ENCODE results near the gene ARL5A.
A peak's percentile ranks its signal among the peaks of the same experiment; 100 is the strongest.
"Not testable (repeated sequence)": the region's sequence is repeated elsewhere in the genome, so short reads cannot be mapped to it uniquely, and the experiment has no call there.

ARL5A gene

DNA sequence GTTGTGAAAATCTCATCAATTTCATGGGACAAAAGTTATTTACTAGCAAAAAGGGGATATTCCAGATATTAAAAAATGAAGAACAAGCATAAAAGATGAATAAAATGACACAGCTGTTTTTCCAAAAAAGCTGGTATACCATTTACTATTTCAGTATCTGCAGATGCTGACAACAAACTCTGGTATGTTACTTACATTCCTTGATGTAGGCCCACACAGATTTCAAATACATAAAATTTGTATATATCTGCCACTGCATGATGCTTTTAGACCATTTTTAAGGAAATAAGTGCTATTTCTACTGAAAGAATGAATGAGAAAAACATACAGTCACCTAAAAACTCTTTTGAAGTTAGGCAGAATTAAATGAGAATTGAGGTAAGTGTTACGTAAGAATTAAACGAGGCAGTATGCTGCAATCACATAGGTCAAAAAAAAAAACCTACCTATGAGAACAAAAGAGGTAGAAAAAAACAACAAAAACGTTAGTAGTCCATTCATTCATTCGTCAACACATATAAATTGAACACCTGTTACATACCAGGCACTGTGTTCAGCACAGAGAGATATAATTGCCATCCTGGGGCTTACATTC is 32.5 kb downstream of the ARL5A start:
- no peak for DNase-seq (ENCODE audit: low read depth in 2 of 2)

DNA sequence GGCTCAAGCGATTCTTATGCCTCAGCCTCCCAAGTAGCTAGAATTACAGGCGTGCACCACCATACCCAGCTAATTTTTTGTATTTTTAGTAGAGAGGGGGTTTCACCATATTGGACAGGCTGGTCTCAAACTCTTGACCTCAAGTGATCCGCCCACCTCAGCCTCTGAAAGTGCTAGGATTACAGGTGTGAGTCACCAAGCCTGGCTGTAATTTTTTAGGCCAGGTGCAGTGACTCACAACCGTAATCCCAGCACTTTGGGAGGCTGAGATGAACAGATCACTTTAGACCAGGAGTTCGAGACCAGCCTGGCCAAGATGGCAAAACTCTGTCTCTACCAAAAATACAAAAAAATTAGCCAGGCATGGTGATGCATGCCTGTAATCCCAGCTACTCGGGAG is 33.8 kb downstream of the ARL5A start:
- DNase-seq (ENCODE audit: low read depth in 2 of 2), result not testable (repeated sequence)

DNA sequence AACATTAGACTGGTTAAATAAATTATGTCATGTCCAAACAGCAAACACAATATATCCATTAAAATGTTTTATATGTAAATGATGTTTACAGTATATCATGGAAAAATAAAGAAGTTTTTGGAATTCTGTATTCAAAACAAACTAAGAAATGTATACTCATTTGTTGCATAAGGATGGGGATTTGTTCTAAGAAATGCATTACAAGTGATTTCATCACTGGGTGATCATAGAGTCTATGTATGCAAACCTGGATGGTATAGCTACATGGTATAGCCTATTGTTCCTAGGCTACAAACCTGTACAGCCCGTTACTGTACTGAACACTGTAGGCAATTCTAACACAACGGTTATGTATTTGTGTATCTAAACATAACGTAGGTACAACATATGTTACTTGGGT is 35.1 kb downstream of the ARL5A start:
- no peak for DNase-seq (ENCODE audit: low read depth in 2 of 2)

DNA sequence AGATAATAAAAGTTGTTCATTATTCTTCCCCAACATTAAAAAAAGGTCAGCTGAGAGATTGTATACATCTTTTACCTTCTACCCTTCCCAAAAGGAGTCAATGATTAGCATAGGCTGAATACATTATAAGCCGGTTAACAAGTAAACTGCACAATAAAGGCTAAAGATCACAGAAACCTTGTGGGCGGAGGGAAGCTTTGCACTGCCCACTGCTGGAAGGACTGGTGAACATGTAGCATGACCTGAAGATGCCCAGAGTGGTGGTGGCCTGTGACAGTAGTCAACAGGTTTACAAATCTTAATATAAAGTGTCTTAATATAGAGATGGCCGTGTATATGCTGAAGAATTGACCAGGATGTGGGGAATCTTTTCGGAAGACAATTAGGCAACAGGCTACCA is 35.6 kb downstream of the ARL5A start:
- no peak for DNase-seq (ENCODE audit: low read depth in 2 of 2)

DNA sequence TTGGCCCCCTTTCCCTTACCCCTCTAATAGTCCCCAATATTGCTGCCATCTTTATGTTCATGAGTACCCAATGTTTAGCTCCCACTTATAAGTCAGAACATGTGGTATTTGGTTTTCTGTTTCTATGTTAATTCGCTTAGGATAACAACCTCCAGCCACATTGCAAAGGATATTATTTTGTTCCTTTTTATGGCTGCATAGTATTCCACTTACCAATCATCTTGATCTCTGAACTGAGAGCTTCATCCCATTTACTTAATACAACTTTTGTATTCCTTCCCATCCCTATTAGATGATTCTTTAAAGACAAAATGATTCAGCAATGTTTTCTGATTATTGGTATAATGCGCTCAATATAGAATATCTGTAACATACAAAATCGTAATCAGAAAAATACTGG is 36.7 kb downstream of the ARL5A start:
- no peak for DNase-seq (ENCODE audit: low read depth in 2 of 2)

DNA sequence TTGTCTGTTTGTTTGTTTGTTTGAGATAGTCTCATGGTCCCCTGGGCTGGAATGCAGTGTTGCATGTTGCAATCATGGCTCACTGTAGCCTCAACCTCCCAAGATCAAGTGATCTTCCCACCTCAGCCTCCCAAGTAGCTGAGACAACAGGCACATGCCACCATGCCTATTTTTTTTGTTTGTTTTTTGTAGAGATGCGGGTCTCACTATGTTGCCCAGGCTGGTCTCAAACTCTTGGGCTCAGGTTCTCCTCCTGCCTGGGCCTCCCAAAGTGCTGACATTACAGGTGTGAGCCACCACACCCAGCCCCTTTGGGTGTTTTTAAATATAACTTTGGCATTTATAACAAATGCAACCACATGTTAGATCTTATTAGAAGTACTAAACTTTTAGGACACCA is 37.5 kb downstream of the ARL5A start:
- no peak for DNase-seq (ENCODE audit: low read depth in 2 of 2)

DNA sequence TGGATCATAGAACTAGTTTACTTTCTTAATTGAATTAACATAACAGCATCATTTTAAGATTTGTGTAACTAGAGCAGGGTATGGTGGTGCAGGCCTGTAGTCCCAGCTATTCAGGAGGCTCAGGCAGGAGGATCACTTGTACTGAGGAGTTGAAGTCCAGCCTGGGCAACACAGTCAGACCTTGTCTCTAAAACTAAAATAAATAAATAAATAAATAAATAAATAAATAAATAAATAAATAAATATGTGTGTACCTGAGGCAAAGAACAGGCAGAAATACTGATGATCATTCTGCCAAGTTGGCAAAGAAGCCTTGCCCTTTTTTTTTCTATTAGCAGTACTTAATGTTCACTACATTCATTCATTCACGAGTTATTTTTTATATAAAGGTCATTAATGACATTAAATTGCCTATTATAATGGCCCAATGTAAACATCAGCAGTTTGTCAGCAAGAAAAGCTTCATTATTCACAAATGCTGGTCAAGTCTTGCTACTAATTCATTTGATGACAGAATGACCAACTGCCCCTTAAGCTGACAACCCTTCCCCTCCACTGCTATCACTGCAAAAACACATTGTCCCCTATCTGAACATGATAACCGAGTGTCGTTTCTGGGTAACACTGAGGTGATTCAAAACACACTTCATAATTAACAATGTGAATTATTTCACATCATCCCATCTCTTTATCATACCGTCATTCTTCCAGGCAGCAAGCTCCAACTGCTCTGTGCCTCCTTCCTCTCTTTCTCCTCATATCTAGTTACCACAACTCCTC is 39.0 kb downstream of the ARL5A start:
- no peak for DNase-seq (ENCODE audit: low read depth in 2 of 2)

DNA sequence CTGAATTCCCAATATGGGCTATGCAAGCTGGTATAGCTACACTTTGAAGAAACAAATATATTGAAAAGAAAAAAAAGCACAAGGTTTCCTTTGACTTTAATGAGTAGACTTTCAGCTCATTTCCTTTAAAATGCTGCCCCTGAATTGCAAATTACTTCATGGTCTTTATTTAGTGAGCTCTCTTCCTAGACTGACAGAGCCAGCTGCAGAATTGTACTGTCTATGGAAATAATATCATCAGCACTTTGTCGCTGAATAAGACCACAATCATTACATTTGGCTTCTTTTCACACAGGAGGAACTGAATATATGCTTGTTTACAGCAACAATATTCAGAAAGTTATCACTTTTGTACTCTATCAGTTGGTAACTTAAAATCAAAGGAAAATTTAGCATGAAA is 41.7 kb downstream of the ARL5A start:
- no peak for DNase-seq (ENCODE audit: low read depth in 2 of 2)

DNA sequence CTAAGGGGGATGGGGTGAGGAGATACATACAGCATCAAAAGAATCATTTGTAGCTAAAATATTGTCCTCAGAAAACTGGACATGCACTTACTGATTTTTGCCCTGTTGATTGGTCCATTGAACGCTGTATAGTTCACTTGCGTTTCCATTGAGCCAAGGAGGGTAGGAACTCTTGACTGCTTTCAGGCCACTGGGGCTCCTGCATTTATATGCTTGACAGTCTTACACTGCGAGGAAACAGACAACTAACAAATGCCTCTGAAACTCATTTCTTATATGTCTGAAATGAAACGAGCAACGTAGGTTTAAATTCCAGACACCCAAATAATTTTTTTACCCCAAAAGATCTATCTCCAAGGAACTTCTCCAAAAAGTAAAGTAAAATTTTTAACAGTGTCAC is 42.1 kb downstream of the ARL5A start:
- no peak for DNase-seq (ENCODE audit: low read depth in 2 of 2)

DNA sequence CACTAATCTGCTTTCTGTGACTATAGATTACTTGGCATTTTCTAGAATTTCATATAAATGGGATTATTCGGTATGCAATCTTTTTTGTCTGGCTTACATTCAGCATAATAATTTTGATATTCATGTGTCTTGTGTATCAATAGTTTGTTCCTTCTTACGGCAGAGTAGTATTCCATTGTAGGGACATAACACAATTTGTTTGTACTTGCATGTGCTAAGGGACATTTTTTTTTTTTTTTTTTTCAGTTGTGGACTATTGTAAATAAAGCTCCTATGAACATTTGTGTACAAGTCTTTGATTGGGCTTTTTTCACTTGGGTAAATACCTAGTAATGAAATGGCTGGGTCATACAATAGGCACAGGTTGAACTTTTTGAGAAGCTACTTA is 45.1 kb downstream of the ARL5A start:
- no peak for DNase-seq (ENCODE audit: low read depth in 2 of 2)

DNA sequence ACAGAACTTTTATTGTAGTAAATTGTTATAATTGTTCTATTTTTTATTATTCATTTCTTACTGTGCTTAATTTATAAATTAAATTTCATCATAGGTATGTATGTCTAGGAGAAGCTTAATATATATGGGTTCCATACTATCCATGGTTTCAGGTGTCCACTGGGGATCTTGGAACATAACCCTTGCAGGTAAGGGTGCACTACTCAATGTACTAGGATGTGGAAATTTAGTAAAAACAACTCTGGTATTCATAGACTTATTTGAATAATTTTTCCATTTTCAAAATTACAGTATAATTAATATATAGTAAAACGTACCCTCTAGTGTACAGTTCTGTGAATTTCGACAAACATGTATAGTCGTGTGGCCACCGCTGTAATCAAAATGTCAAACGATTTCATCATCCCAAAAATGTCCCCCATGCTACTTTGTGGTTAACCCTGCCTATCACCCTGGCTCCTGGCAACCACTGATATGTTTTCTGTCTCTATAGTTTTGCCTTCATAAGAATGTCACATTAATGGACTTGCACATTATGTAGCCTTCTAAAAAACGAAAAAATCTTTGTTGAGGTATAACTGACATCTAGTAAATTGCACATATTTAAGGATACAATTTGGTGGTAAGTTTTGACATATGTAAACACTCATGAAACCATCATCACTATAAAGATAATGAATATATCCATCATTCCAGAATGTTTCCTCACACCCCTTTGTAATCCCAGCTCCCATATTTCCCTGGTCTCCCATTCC is 45.7 kb downstream of the ARL5A start:
- no peak for DNase-seq (ENCODE audit: low read depth in 2 of 2)

DNA sequence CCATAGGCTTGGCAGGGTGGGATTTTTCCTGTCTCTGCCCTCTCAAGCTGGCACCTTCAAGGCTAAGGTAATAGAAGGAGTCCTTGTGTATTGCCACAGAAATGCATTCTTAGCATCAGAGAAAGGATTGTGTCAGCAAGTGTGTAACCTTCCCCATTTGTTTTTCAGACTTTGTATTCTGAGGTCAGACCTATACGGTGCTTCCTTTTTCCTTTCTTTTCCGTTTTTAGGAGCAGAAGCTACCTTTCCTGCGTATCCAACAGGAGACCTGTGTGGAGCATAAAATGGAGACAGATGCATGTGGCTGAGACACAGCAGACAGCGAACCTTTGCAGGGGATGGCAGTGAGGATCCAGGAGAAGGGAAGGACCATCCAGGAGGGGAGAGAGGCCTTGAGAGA is 46.6 kb downstream of the ARL5A start:
- no peak for DNase-seq (ENCODE audit: low read depth in 2 of 2)

DNA sequence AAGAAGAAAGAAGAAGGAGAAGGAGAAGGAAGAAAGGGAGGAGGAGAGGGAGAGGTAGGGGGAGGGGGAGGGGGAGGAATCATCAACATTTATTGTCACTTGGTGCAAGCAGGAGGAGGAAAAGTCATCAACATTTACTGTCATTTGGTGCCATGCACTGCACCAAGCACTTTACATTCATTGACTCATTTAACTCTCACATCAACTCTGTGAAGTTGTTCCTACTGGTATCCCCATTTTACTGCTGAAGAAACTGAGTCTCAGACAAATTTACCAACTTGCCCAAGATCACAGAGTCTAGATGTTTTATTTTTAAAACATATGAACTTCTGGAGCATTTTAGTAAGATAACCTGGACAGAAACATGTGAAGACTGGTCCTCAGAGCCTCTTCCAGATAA is 47.3 kb downstream of the ARL5A start:
- DNase-seq (ENCODE audit: low read depth in 2 of 2), result no peak

DNA sequence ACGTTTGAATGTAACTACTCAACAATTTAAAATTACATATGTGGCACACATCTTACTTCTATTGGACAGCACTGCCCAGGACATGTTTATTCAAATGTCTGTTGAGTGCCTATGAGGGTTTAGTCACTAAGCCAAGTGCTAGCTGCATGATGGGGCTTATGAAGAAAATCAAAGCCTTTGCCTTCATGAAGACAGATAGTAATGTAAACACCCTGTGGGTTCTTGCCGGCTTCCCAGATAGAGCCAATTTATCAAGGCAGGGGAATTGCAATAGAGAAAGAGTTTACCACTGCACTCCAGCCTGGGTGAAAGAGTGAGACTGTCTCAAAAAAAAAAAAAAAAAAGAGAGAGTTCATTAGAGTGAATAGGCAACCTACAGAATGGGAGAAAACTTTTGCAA is 50.3 kb downstream of the ARL5A start:
- no peak for DNase-seq (ENCODE audit: low read depth in 2 of 2)

DNA sequence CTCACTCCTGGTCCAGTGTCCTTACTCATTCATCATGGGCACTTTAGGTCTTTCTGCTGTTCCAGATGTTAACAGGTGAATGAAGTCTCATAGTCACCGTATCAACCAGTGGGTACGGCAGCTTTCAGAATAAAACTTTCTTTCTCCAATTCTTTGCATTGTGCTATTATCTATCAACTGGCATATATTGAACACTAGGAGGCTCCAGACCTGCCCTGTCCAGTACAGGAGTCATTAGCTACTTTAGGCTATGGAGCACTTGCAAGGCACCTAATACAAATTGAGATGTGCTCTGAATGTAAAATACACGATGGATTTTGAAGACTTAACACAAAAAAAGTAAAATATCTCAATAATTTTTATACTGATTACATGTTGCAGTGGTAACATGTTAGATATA is 50.7 kb downstream of the ARL5A start:
- DNase-seq (ENCODE audit: low read depth in 2 of 2), result no peak

DNA sequence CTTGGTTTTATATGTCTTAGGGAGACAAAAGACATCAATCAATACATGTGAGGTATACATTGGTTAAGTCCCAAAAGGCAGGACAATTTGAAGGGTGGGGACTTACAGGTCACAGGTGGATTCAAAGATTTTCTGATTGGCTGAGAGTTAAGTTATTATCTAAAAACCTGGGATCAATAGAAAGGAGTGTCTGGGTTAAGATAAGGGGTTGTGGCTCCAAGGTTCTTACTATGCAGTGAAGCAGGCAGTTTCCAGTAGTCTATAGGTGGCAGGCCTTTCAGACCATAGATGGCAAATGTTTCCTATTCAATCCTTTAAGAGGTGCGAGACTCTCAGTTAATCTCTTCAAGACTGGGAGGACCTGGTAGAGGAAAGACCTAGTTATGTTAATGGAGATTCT is 51.9 kb downstream of the ARL5A start:
- DNase-seq (ENCODE audit: low read depth in 2 of 2), result no peak

DNA sequence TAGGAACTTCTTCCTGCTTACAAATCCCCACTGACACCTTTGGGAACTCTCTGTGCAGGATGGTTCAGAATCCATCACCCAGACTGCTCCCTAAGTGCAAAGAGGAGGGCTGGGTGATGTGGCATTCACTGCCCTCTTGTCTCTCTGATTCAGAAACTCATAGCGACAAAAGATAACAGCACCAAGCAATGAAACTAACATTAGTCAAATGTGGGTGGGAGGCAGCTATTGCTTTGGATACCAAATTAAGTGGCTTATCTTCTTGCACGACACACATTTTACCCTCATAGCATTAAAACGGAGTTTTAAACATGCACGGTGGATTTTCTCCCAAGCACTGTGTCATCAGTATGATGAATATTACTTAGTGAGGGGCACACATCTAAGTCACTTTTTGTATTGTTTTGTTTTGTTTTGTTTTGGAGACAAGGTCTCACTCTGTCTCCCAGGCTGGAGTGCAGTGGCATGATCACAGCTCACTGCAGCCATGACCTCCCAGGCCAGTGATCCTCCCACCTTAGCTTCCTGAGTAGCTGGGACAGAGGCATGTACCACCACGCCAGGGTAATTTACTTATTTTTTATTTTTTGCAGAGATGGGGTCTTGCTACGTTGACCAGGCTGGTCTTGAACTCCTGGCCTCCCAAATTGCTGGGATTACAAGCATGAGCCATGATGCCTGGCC is 53.0 kb downstream of the ARL5A start:
- no peak for DNase-seq (ENCODE audit: low read depth in 2 of 2)

DNA sequence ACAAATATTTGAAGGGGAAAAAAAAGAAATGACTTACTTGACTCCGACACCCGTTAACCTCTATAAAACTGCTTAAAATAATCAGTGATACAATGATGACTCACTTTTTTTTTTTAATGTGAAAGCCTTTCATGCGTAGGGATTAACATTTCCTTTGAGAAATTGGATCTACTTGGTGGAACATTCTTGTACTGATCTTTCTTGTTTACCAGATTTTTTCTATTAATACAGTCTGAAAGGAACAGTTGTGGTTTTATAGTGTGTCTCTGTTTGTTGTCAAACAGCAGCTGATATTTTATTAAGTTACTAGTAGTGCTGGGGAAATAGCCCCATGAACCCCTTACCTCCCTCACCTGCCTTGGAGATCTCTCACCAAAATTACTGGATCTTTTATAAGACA is 53.7 kb downstream of the ARL5A start:
- peak; percentile 20 to 36 for DNase-seq (ENCODE audit: low read depth in 2 of 2)

DNA sequence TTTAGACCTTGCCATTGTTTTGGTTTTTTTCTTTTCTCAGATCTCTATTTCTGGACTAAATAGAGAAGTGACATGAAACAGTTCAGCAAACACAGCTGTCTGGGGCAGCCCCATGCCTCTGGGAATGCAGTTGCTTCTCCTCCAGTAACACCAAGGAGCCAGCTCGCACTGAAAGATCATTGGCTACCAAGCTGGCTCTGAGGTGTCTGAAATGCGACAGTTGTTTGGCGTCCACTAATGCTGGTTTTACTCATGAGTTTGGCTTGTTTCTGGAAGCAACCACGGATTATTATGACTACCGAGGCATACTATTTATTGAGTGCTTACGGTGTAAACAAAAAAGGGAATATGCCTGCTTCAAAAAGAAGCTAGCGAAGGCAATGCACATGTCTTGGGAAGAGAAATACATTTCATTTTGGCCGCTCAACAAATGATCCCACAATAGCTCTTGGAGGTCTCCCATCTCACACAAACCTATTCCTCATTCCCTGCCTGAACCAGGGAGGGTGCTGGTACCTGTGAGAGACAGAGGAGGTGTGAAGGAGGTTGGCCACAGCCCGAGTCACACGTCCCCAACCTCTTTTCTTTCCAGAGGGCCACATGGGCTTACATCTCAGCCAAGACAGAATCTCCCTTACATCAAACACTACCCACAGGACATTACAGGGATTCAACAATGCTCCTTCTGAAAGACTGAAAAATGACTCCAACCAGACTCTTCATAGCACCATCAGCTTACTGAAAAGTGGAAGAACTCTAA is 56.4 kb downstream of the ARL5A start:
- DNase-seq (ENCODE audit: low read depth in 2 of 2), result no peak

DNA sequence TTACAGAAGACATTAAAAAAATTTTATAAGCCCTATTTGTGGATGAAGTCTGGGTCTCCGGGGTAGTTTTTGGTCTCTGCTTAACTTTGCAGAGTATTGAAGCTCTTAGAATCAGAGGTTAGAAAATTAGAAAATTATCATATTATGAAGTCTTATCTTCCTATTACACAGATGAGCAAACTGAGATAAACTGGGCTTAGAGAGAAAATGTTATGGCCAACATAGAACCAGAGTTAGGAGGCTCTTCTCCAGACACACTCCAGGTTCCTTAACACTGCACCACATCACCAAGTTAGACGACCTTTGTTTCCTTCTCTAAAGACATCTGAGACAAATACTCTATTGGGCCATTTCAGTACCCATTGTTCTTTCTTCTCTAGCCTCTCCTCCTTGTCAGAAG is 57.2 kb downstream of the ARL5A start:
- DNase-seq (ENCODE audit: low read depth in 2 of 2), result no peak

DNA sequence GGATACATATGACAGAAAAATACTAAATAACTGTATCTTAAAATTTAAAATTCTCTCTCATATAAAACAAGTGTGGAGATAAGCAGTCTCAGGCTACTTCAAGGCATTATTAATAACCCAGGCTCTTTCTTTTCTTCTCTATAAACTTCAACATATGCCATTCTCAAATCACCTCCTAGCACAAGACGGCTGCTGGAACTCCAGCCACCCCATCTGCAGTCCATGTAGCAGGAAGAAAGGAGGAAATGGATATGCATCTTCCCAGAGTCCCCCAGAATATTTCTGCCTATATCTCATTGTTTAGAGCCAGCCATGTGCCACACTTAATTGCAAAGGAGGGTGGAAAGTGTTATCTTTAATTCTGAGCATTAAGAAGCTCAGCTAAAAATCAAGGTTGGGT is 58.6 kb downstream of the ARL5A start:
- DNase-seq (ENCODE audit: low read depth in 2 of 2), result no peak

DNA sequence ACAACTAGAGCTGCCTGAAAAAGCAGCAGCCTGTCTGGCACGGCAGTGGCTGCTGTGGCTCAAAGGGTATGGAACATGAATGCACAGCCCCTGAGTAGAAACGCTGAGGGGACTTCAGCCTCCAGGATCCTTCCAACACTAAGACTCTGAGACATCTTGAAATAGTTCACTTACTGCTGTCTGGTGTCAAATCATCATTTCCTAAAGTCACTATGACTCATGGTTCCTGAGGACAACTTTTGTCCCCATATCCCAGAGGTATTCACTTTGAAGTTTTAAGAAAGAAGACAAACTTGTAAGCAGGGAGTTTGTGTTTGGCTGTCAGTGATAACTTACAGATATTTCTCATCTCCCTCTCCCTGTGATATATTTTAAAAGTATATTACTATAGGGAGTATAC is 60.7 kb downstream of the ARL5A start:
- no peak for DNase-seq (ENCODE audit: low read depth in 2 of 2)

Measured in fibroblast of skin of left biceps (primary cell).